Activated CD4-positive, alpha-beta T cell treated with anti-CD3 and anti-CD28 coated beads, Interleukin-2, amount 50 U/mL, for 24 hours (primary cell): ENCODE data around the gene DAP3.
A peak's percentile ranks its signal among the peaks of the same experiment; 100 is the strongest.
"Not testable (repeated sequence)": the region's sequence is repeated elsewhere in the genome, so short reads cannot be mapped to it uniquely, and the experiment has no call there.

Source experiments
- DNase-seq, 2 donors: peaks; one replicate each; pipeline ENCODE4 v3.0.0-alpha.2; 2020; ENCODE audit warnings: low read depth in 1 of 2, low spot score in 1 of 2

Gene DAP3

DNA sequence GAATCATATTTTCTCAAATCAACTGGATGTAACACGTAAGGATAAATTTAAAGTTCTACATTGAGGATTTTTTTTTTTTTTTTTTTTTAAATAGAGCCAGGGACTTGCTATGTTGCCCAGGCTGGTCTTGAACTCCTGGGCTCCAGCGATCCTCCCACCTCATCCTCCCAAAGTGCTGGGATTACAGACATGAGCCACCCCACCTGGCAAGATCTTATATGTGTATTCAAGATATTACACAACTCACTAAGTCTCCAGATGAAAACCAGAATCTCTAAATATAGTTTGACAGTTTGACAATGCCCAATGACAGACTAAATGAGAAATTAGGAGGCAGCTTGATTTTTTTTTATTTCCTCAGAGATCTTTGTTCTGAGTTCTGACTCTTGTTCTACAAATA is 7.1 kb upstream of the DAP3 start:
- no peak for DNase-seq

DNA sequence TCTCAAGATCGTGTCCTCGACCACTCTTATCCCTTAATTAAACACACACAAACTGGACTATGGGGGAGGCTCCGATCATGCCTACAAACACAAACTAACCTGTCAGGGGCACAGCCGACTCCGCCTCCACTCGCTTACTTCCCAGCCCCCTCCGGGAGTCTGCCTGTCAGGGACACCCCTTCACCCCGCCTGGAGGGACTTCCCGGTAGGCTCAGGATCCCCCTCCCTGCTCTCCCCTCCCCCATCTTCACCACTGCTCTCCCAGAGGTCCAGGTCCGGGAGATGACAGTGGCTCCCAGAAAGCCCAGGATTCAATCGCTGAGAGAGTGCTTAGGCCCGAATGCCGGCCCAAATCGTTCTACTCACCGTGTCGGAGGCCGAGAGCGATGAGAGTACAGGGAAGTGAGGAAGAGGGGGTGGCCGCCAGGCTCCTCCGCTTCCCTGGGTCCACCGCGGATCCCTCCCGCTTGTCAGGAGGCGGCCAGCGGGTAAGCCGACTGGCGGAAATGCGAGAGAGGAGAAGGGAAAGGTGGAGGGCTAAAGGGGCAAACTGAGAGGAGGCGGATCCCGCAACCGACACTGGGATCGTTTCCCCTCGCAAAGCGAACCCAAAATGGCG is 1.1 kb upstream of the DAP3 start:
- DNase-seq = not testable (repeated sequence)

- DNase-seq = peak; percentile 83 to 88
These were observed 389 bp upstream of the DAP3 start, which contains the start of gene YY1AP1 for GRCh38 chr1:155688324-155689080. Gene YY1AP1, minus strand, starts transcription at chr1:155688774. Its CDS starts 8,338 bp downstream, at chr1:155680436.

GRCh38 chr1:155691992-155692528 is 3.2 kb downstream of the DAP3 start:
- no peak for DNase-seq

DNA sequence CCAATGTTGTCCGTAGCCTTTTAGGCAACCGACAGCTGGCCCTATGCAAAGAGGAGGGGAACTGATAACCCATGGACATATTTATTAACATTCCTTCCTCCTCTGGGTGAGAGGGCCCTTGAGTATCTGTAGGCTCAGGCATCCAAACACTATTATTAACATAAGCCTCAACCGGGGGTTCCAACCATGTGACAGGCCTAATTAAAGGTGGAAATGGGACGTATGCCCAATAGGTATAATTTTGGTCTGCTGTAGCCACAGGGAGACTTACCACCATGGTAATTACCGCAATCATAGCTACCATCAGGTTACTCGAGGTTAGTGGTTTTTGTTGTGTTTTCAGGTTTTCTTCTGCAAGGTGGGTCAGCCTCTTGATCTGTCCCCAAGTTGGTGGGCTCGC is 5.3 kb downstream of the DAP3 start:
- DNase-seq = no peak

DNA sequence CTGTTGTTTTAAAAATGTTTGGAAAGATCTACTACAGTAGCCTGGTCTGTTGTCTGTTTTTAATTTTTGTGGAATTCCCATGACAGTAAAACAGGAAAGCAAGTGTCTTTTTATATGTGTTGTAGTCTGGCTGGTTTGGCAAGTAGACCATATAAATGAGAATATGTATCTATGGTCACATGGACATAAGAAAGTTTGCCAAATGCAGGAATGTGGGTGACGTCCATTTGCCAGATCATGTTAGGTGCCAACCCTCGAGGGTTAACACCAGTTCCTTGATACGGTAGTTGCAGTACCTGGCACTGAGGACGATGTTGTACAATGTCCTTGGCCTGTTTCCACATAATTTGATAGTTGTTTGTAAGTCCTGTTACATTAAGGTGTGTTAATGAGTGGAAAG is 6.2 kb downstream of the DAP3 start:
- DNase-seq = no peak

GRCh38 chr1:155695608-155696007 is 6.7 kb downstream of the DAP3 start:
- DNase-seq = no peak

DNA sequence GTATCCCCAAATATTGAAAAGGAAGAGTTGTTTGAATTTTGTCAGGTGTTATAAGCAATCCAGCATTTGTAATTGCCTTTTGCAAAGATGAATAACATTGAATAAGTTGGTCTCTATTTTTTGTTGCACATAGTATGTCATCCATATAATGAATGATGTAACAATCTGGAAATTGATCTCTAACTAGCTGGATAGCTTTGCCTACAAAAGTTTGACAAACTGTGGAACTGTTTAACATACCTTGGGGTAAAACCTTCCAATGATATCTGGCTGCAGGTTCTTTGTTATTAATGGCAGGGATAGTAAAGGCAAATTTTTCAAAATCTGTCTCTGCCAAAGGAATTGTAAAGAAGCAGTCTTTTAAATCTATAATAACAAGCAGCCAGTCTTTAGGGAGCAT is 7.6 kb downstream of the DAP3 start:
- DNase-seq = no peak

DNA sequence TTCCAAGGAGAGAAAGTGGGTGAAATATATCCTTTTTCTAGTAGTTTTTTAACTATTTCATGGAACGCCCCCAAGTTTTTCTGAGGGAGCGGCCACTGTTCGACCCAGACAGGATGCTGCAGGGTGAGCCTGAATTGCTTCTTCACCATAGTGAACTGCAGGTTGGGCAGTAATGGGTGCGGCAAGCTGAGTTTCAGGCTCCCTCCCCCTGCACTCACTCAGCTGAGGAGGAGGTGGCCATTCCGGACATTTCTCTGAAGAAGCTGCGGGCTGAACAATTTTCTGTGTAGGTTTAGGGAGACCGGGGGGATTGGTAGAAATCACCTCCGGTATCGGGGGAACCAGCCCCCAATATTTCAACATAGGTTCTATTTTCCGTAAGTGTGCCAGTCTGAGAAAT is 8.2 kb downstream of the DAP3 start:
- DNase-seq = no peak

DNA sequence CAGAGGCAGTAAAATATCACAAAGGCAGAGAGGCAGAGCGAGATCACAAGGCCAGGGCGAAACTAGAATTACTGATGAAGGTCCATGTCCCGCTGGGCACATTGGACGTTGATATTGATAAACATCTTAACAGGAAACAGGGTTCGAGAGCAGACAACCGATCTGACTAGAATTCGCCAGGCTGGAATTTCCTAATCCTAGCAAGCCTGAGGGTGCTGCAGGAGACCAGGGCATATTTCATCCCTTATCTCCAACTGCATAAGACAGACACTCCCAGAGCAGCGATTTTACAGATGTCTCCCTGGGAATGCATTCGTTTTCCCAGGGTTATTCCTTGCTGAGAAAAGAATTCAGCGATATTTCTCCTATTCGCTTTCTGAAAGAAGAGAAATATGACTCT is 8.7 kb downstream of the DAP3 start:
- DNase-seq = not testable (repeated sequence)

GRCh38 chr1:155698382-155699038 is 9.6 kb downstream of the DAP3 start:
- DNase-seq = no peak

DNA sequence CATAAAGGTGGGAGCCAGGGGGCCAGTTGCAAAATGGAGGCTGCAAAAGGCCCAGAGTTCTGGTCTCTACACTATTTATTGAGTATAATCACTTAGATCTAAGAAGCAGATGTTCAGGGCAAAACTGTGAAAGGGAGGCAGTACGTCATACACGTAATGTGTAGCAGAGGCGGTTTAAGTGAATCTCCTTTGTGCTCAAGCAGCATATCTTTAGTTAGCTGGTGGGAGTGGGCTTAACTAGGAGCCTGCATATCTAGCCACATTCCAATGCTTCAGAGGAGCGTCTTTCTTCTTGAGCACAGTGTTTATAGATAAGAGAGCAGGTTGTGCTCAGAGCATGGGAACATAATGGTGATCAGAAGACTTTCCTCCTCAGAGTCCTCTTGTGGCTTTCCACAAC is 10.2 kb downstream of the DAP3 start:
- not testable (repeated sequence) for DNase-seq

DNA sequence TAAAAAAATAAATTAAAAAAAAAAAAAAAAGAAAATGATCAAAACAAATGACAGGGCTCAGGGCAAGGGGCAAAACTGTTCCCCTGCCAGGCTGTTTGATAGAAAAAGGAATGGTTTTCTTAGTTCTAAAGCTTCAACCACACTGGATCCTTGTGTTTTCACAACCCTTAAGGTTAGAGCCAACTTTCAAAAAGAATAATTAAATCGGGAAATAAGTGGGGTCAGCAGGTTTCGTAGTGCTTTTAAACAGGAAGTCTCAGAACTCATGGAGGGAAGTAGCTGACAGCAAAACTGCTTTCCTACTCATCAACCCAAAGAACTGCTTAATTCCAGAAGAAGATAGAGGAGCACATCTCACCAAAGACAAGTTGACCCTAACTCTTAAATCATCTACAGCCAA is 12.8 kb downstream of the DAP3 start:
- not testable (repeated sequence) for DNase-seq

GRCh38 chr1:155703216-155703615 is 14.3 kb downstream of the DAP3 start:
- DNase-seq = no peak

GRCh38 chr1:155704414-155704813 is 15.5 kb downstream of the DAP3 start:
- DNase-seq = not testable (repeated sequence)

DNA sequence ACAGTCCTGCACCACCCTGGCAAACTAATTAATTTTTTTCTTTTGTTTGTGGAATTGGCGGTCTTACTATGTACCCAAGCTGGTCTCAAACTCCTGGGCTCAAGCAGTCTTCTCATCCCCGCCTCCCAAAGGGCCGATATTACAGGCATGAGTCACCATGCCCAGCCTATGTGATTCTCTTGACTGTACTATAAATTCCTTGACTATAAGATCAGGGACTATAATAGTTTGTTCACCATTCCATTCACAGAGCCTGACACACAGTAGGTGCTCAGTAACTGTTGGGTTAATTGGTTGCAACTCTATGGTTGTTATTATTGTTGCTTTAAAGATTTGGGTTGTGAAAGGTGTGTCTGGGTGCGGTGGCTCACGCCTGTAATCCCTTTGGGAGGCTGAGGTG is 17.2 kb downstream of the DAP3 start:
- no peak for DNase-seq

DNA sequence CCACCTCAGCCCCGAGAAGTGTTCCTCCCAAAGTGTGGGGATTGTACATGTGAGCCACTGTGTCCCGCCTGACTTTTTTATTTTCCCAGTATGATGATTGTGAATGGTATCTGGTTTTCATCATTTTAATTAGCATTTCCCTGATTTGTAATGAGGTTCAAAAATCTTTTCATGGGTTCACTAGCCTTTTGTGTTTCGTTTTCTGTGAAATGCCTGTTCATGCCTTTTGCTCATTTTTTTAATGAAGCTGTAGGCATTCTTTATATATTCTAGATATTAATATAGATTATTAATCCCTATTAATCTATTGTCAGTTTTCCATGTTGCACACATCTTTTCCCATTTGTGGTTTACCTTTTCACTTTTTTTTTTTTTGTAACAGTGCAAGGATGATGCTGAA is 20.5 kb downstream of the DAP3 start:
- no peak for DNase-seq

GRCh38 chr1:155711457-155711856 is 22.6 kb downstream of the DAP3 start:
- DNase-seq = not testable (repeated sequence)

DNA sequence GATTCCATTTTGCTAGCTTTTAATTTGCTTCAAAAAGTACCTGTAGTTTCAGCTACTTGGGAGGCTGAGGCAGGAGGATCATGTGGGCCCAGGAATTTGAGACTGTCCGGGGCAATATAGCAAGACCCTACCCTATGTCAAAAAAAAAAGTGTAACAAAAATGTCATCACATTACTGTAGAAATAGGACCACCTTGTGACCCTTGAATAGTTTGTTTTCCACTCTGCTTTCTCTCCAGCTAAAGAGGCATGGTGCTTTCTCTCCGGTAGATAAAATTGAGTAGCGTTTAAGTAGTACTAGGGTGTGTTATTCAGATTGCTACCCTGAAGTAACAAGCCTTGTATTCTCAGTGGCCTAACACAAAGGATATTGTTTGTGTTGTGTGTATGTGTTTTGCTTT is 23.7 kb downstream of the DAP3 start:
- DNase-seq = not testable (repeated sequence)

- DNase-seq = no peak
These were observed 24.2 kb downstream of the DAP3 start for GRCh38 chr1:155713075-155713474.

DNA sequence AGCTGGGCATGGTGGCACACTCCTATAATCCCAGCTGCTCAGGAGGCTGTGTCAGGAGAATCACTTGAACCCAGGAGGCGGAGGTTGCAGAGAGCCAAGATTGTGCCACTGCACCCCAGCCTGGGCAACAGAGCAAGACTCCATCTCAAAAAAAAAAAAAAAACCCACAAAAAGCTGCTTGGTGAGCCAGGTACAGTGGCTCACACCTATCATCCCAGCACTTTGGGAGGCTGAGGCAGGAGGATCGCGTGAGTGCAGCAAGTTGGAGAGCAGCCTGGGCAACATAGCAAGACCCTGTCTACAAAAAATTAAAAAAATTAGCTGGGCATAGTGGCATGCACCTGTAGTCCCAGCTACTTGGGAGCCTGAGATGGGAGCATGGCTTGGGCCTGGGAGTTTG is 26.2 kb downstream of the DAP3 start:
- not testable (repeated sequence) for DNase-seq

- no peak for DNase-seq
These were observed 26.9 kb downstream of the DAP3 start for GRCh38 chr1:155715777-155716176.
